HUES64 (cell line): ENCODE data around the gene CLDN12.

ENCODE experiments used
- H3K27ac ChIP-seq: 2 replicates; pipeline ENCODE4 v1.7.0; 2013; ENCODE audit warnings: low read depth, low read length, inconsistent platforms
- H3K27me3 ChIP-seq: 2 replicates; pipeline ENCODE4 v1.6.1; 2013; ENCODE audit warnings: mild to moderate bottlenecking, low read length; ENCODE audit not compliant: insufficient read depth
- H3K36me3 ChIP-seq: 2 replicates; pipeline ENCODE4 v1.6.1; 2013; ENCODE audit warnings: mild to moderate bottlenecking, low read length; ENCODE audit not compliant: insufficient read depth
- H3K4me1 ChIP-seq: 2 replicates; pipeline ENCODE4 v1.6.1; 2013; ENCODE audit warnings: mild to moderate bottlenecking, low read length, moderate library complexity; ENCODE audit not compliant: insufficient read depth
- H3K4me3 ChIP-seq: 2 replicates; pipeline ENCODE4 v1.5.1; 2013; ENCODE audit warnings: mild to moderate bottlenecking, low read length, moderate library complexity
- H3K9ac ChIP-seq: 2 replicates; pipeline ENCODE4 v1.6.1; 2013; ENCODE audit warnings: mild to moderate bottlenecking, low read depth, low read length
- H3K9me3 ChIP-seq: 2 replicates; pipeline ENCODE4 v1.6.1; 2013; ENCODE audit warnings: low read depth, low read length; ENCODE audit not compliant: insufficient read depth
- WGBS: fragments of 150-250, 120-280 bp; methylation state at CpG from one replicate; pipeline ENCODE4 v1.1.7; 2013; ENCODE audit warnings: missing lambda C conversion rate; 5-methylcytosine and 5-hydroxymethylcytosine counted together

The CLDN12 gene

GRCh38 chr7:90407484-90407821, 4.2 kb downstream of the CLDN12 start:
- WGBS, result 100% methylated on average over 1 of the region's 1 CpG
- peaks cover 7% of the 10 kb centered on the region; the same call in 1 of the 2 replicates for H3K4me1 ChIP-seq
- no peaks in the 10 kb centered on the region for H3K9me3 ChIP-seq
- H3K9ac ChIP-seq, result no peak overlapping the region
- peaks cover 57% of the 10 kb centered on the region for H3K36me3 ChIP-seq
- H3K27me3 ChIP-seq, result peaks cover under 1% of the 10 kb centered on the region; the same call in 1 of the 2 replicates
- no peak overlapping the region for H3K27ac ChIP-seq
- no peak overlapping the region for H3K4me3 ChIP-seq

GRCh38 chr7:90408142-90408541, 4.9 kb downstream of the CLDN12 start:
- Histone ChIP-seq H3K27me3 (no peaks in the 10 kb centered on the region), H3K4me3 (no peak overlapping the region), H3K4me1 (peaks cover 5% of the 10 kb centered on the region; the same call in 1 of the 2 replicates), H3K9ac (no peak overlapping the region), H3K27ac (no peak overlapping the region), H3K9me3 (no peaks in the 10 kb centered on the region), H3K36me3 (peaks cover 63% of the 10 kb centered on the region)
- WGBS, result 78% methylated on average over 1 of the region's 1 CpG

- Histone ChIP-seq H3K4me1 (no peaks in the 10 kb centered on the region), H3K36me3 (peaks cover 78% of the 10 kb centered on the region), H3K27me3 (no peaks in the 10 kb centered on the region), H3K27ac (no peak overlapping the region), H3K4me3 (no peak overlapping the region), H3K9me3 (no peaks in the 10 kb centered on the region), H3K9ac (no peak overlapping the region)
- WGBS, result 99% methylated on average over 3 of the region's 3 CpGs
These were observed 6.4 kb downstream of the CLDN12 start for GRCh38 chr7:90409667-90410066.

GRCh38 chr7:90411510-90411909, 8.2 kb downstream of the CLDN12 start:
- H3K9ac ChIP-seq, result no peak overlapping the region
- WGBS, result 100% methylated on average over 2 of the region's 2 CpGs
- H3K27me3 ChIP-seq, result no peaks in the 10 kb centered on the region
- H3K27ac ChIP-seq, result no peak overlapping the region
- H3K36me3 ChIP-seq, result peaks cover 64% of the 10 kb centered on the region
- H3K9me3 ChIP-seq, result no peaks in the 10 kb centered on the region
- H3K4me3 ChIP-seq, result no peak overlapping the region
- H3K4me1 ChIP-seq, result no peaks in the 10 kb centered on the region

GRCh38 chr7:90412458-90413184, 9.4 kb downstream of the CLDN12 start:
- Histone ChIP-seq H3K27ac (no peak overlapping the region), H3K27me3 (no peaks in the 10 kb centered on the region)
- WGBS, result 93% methylated on average over 11 of the region's 11 CpGs

GRCh38 chr7:90413185-90413528, 9.9 kb downstream of the CLDN12 start:
- H3K9ac ChIP-seq, result no peak overlapping the region
- 81% methylated on average over 2 of the region's 2 CpGs for WGBS
- H3K27me3 ChIP-seq, result no peaks in the 10 kb centered on the region
- no peaks in the 10 kb centered on the region for H3K9me3 ChIP-seq
- no peak overlapping the region for H3K4me3 ChIP-seq
- no peaks in the 10 kb centered on the region for H3K4me1 ChIP-seq
- H3K27ac ChIP-seq, result no peak overlapping the region
- H3K36me3 ChIP-seq, result peaks cover 47% of the 10 kb centered on the region

More at GRCh38 chr7:90412458-90413184, 9.4 kb downstream of the CLDN12 start:
- H3K4me1 ChIP-seq, result no peaks in the 10 kb centered on the region
- no peak overlapping the region for H3K4me3 ChIP-seq
- H3K9me3 ChIP-seq, result no peaks in the 10 kb centered on the region
- H3K9ac ChIP-seq, result no peak overlapping the region
- peaks cover 53% of the 10 kb centered on the region for H3K36me3 ChIP-seq

GRCh38 chr7:90421651-90422050, 18.4 kb downstream of the CLDN12 start:
- H3K27ac ChIP-seq, result no peak overlapping the region
- H3K4me3 ChIP-seq, result no peak overlapping the region
- H3K4me1 ChIP-seq, result no peaks in the 10 kb centered on the region
- H3K36me3 ChIP-seq, result no peaks in the 10 kb centered on the region
- H3K9ac ChIP-seq, result no peak overlapping the region
- 95% methylated on average over 6 of the region's 6 CpGs for WGBS
- no peaks in the 10 kb centered on the region for H3K27me3 ChIP-seq
- peaks cover 6% of the 10 kb centered on the region for H3K9me3 ChIP-seq

- no peak overlapping the region for H3K27ac ChIP-seq
- H3K4me1 ChIP-seq, result no peaks in the 10 kb centered on the region
- no peaks in the 10 kb centered on the region for H3K36me3 ChIP-seq
- peaks cover 6% of the 10 kb centered on the region for H3K9me3 ChIP-seq
- H3K4me3 ChIP-seq, result no peak overlapping the region
- H3K9ac ChIP-seq, result no peak overlapping the region
- H3K27me3 ChIP-seq, result no peaks in the 10 kb centered on the region
- 86% methylated on average over 3 of the region's 3 CpGs for WGBS
These were observed 21.5 kb downstream of the CLDN12 start for GRCh38 chr7:90424720-90425119.

GRCh38 chr7:90425376-90425775, 22.1 kb downstream of the CLDN12 start:
- Histone ChIP-seq H3K36me3 (no peaks in the 10 kb centered on the region), H3K27ac (no peak overlapping the region), H3K4me1 (no peaks in the 10 kb centered on the region), H3K4me3 (no peak overlapping the region), H3K9me3 (peaks cover 6% of the 10 kb centered on the region), H3K27me3 (no peaks in the 10 kb centered on the region), H3K9ac (no peak overlapping the region)
- WGBS, result 91% methylated on average over 2 of the region's 2 CpGs

GRCh38 chr7:90430614-90431460, 27.6 kb downstream of the CLDN12 start:
- H3K4me3 ChIP-seq, result no peak overlapping the region
- H3K27me3 ChIP-seq, result no peaks in the 10 kb centered on the region
- H3K9ac ChIP-seq, result no peak overlapping the region
- H3K27ac ChIP-seq, result no peak overlapping the region
- H3K9me3 ChIP-seq, result peaks cover 26% of the 10 kb centered on the region
- WGBS, result 80% methylated on average over 6 of the region's 6 CpGs
- no peaks in the 10 kb centered on the region for H3K4me1 ChIP-seq
- no peaks in the 10 kb centered on the region for H3K36me3 ChIP-seq

- Histone ChIP-seq H3K36me3 (no peaks in the 10 kb centered on the region), H3K9me3 (peaks cover 26% of the 10 kb centered on the region), H3K4me3 (no peak overlapping the region), H3K27me3 (no peaks in the 10 kb centered on the region), H3K27ac (no peak overlapping the region), H3K9ac (no peak overlapping the region), H3K4me1 (no peaks in the 10 kb centered on the region)
- WGBS, result 87% methylated on average over 10 of the region's 10 CpGs
These were observed 29.5 kb downstream of the CLDN12 start for GRCh38 chr7:90432752-90433151.
